WTC11 (cell line): ENCODE results near the gene PRKAR1B. TPM values are rescaled to one million over a fixed set of nuclear protein-coding genes. Genes with fewer than 3 reads are reported as not detected.

Experiments used
- ATAC-seq: fragments of 200-7000 bp; cut with Tn5 transposase; 2 replicates; pipeline ENCODE4 v1.10.0; 2021; ENCODE audit warnings: mild to moderate bottlenecking, moderate library complexity
- CTCF ChIA-PET: fragments of 300-600 bp; sonication (Branson Sonifier 250); formaldehyde crosslinking; loops from one replicate; lab custom pipeline; 2021; ENCODE audit warnings: antibody characterized with exemption; lab: Charles Lee
- POLR2A ChIA-PET: fragments of 350-600 bp; sonication (Branson Sonifier 250); formaldehyde crosslinking; loops from one replicate; lab custom pipeline; 2021; ENCODE audit warnings: antibody characterized with exemption; lab: Charles Lee
- DNase-seq: peaks from one replicate; pipeline ENCODE4 v3.0.0; 2021; ENCODE audit warnings: low spot score
- H3K27ac Mint-ChIP-seq: 2 replicates; pipeline ENCODE4 v1.8.0; 2021; ENCODE audit warnings: mixed read lengths
- H3K27me3 Mint-ChIP-seq: 2 replicates; pipeline ENCODE4 v1.8.0; 2021; ENCODE audit warnings: low read depth, mild to moderate bottlenecking, moderate library complexity, mixed read lengths
- H3K36me3 Mint-ChIP-seq: 2 replicates; pipeline ENCODE4 v1.8.0; 2021; ENCODE audit warnings: mixed read lengths
- H3K4me1 Mint-ChIP-seq: 2 replicates; pipeline ENCODE4 v1.8.0; 2022; ENCODE audit warnings: mixed read lengths
- H3K4me3 Mint-ChIP-seq: 2 replicates; pipeline ENCODE4 v1.8.0; 2021; ENCODE audit warnings: mild to moderate bottlenecking, moderate library complexity, mixed read lengths
- H3K9me3 Mint-ChIP-seq: 2 replicates; pipeline ENCODE4 v1.8.0; 2021; ENCODE audit warnings: mixed read lengths
- AFF4 ChIP-seq: sonication (generic); formaldehyde crosslinking; IDR thresholded peaks from 2 replicates; pipeline ENCODE4 v1.8.1; 2023; ENCODE audit warnings: mild to moderate bottlenecking, missing genetic modification reagents, borderline replicate concordance
- CBFB ChIP-seq: sonication (generic); formaldehyde crosslinking; IDR thresholded peaks from 2 replicates; pipeline ENCODE4 v1.8.1; 2022; ENCODE audit warnings: mild to moderate bottlenecking, low read depth, missing genetic modification reagents
- CREB1 ChIP-seq: sonication (generic); formaldehyde crosslinking; IDR thresholded peaks from 2 replicates; pipeline ENCODE4 v1.8.0; 2023; ENCODE audit warnings: mild to moderate bottlenecking, missing genetic modification reagents
- EMX1 ChIP-seq: fragments of 250-450 bp; sonication (Bioruptor Pico); IDR thresholded peaks from 2 replicates; pipeline ENCODE4 v1.8.0; 2021; ENCODE audit warnings: mild to moderate bottlenecking
- ETV6 ChIP-seq: sonication (generic); formaldehyde crosslinking; IDR thresholded peaks from 2 replicates; pipeline ENCODE4 v1.8.1; 2022; ENCODE audit warnings: mild to moderate bottlenecking, missing genetic modification reagents
- FOXP1 ChIP-seq: sonication (generic); formaldehyde crosslinking; IDR thresholded peaks from 2 replicates; pipeline ENCODE4 v1.8.0; 2022; ENCODE audit warnings: missing genetic modification reagents, mild to moderate bottlenecking, moderate library complexity, borderline replicate concordance
- HMGA2 ChIP-seq: fragments of 250-450 bp; sonication (Bioruptor Pico); IDR thresholded peaks from 2 replicates; pipeline ENCODE4 v1.4.0; 2021; ENCODE audit warnings: mild to moderate bottlenecking, moderate library complexity
- JUN ChIP-seq: sonication (generic); formaldehyde crosslinking; IDR thresholded peaks from 2 replicates; pipeline ENCODE4 v1.8.0; 2023; ENCODE audit warnings: mild to moderate bottlenecking, missing genetic modification reagents
- KAT7 ChIP-seq: sonication (generic); formaldehyde crosslinking; IDR thresholded peaks from 2 replicates; pipeline ENCODE4 v1.8.1; 2023; ENCODE audit warnings: missing genetic modification reagents, mild to moderate bottlenecking, borderline replicate concordance
- MYBL2 ChIP-seq: sonication (generic); formaldehyde crosslinking; IDR thresholded peaks from 2 replicates; pipeline ENCODE4 v1.8.1; 2023; ENCODE audit warnings: mild to moderate bottlenecking, moderate library complexity, missing genetic modification reagents
- NFATC4 ChIP-seq: fragments of 250-450 bp; sonication (Bioruptor Pico); IDR thresholded peaks from 2 replicates; pipeline ENCODE4 v1.9.0; 2021; ENCODE audit warnings: mild to moderate bottlenecking
- NFYB ChIP-seq: sonication (generic); formaldehyde crosslinking; conservative IDR thresholded peaks from 2 replicates; pipeline ENCODE4 v1.8.0; 2022; ENCODE audit warnings: low read depth, missing genetic modification reagents
- NR1H2 ChIP-seq: sonication (generic); formaldehyde crosslinking; IDR thresholded peaks from 2 replicates; pipeline ENCODE4 v1.9.0; 2021; ENCODE audit warnings: mild to moderate bottlenecking, moderate library complexity, missing genetic modification reagents
- NR2C2 ChIP-seq: sonication (generic); formaldehyde crosslinking; IDR thresholded peaks from 2 replicates; pipeline ENCODE4 v1.8.0; 2022; ENCODE audit warnings: mild to moderate bottlenecking, missing genetic modification reagents
- PRDM15 ChIP-seq: sonication (generic); formaldehyde crosslinking; IDR thresholded peaks from 2 replicates; pipeline ENCODE4 v1.8.0; 2022; ENCODE audit warnings: missing genetic modification reagents
- STAT6 ChIP-seq: sonication (generic); formaldehyde crosslinking; conservative IDR thresholded peaks from 2 replicates; pipeline ENCODE4 v1.8.1; 2023; ENCODE audit warnings: mild to moderate bottlenecking, low read depth, missing genetic modification reagents, moderate library complexity
- TEAD4 ChIP-seq: sonication (generic); formaldehyde crosslinking; IDR thresholded peaks from 2 replicates; pipeline ENCODE4 v1.8.0; 2022; ENCODE audit warnings: mild to moderate bottlenecking, missing genetic modification reagents
- ZBTB21 ChIP-seq: sonication (generic); formaldehyde crosslinking; IDR thresholded peaks from 2 replicates; pipeline ENCODE4 v1.8.1; 2023; ENCODE audit warnings: mild to moderate bottlenecking, missing genetic modification reagents, borderline replicate concordance
- ZNF396 ChIP-seq: fragments of 250-450 bp; sonication (Bioruptor Pico); IDR thresholded peaks from 2 replicates; pipeline ENCODE4 v1.8.0; 2021; ENCODE audit warnings: mild to moderate bottlenecking, moderate library complexity, borderline replicate concordance
- total RNA-seq: library from RNA; stranded (reverse); gene quantifications from 3 replicates; pipeline ENCODE4 v1.2.3, GENCODE V29; 2021
- TF ChIP-seq, protein P1 (sequence below): sonication (generic); formaldehyde crosslinking; IDR thresholded peaks from 2 replicates; pipeline ENCODE4 v1.8.0; 2022; ENCODE audit warnings: mild to moderate bottlenecking, missing genetic modification reagents
- TF ChIP-seq, protein P2 (sequence below): sonication (generic); formaldehyde crosslinking; IDR thresholded peaks from 2 replicates; pipeline ENCODE4 v1.8.0; 2023; ENCODE audit warnings: mild to moderate bottlenecking, missing genetic modification reagents

Gene PRKAR1B
- total RNA-seq, 1 experiment from 2014 or later, result 43.6 TPM

- peaks cover 21% of the 10 kb centered on the region for H3K9me3 Mint-ChIP-seq
- peaks cover 28% of the 10 kb centered on the region for H3K36me3 Mint-ChIP-seq
- CTCF ChIA-PET, result no interaction called here
- H3K4me1 Mint-ChIP-seq, result peaks cover 12% of the 10 kb centered on the region
- no peak overlapping the region for H3K4me3 Mint-ChIP-seq
- POLR2A ChIA-PET, result no interaction called here
- ATAC-seq (no peak), DNase-seq (no peak)
- H3K27me3 Mint-ChIP-seq, result no peaks in the 10 kb centered on the region
- H3K27ac Mint-ChIP-seq, result peak overlapping the region; percentile 52
- TF ChIP-seq CREB1 (CRISPR knock-in tag), result no peak
- TF ChIP-seq NR1H2 (CRISPR knock-in tag), result no peak
- TF ChIP-seq EMX1, result no peak
- no peak for TF ChIP-seq KAT7 (CRISPR knock-in tag)
- TF ChIP-seq MYBL2, result no peak
- TF ChIP-seq STAT6, result no peak
- no peak for TF ChIP-seq HMGA2
- TF ChIP-seq, protein P1, sequence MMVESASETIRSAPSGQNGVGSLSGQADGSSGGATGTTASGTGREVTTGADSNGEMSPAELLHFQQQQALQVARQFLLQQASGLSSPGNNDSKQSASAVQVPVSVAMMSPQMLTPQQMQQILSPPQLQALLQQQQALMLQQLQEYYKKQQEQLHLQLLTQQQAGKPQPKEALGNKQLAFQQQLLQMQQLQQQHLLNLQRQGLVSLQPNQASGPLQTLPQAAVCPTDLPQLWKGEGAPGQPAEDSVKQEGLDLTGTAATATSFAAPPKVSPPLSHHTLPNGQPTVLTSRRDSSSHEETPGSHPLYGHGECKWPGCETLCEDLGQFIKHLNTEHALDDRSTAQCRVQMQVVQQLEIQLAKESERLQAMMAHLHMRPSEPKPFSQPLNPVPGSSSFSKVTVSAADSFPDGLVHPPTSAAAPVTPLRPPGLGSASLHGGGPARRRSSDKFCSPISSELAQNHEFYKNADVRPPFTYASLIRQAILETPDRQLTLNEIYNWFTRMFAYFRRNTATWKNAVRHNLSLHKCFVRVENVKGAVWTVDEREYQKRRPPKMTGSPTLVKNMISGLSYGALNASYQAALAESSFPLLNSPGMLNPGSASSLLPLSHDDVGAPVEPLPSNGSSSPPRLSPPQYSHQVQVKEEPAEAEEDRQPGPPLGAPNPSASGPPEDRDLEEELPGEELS (CRISPR knock-in tag), result no peak
- TF ChIP-seq FOXP1 (CRISPR knock-in tag), result no peak
- TF ChIP-seq PRDM15 (CRISPR knock-in tag), result no peak
- no peak for TF ChIP-seq ZNF396
- no peak for TF ChIP-seq ZBTB21 (CRISPR knock-in tag)
- no peak for TF ChIP-seq JUN (CRISPR knock-in tag)
- no peak for TF ChIP-seq CBFB (CRISPR knock-in tag)
- no peak for TF ChIP-seq NFATC4
- TF ChIP-seq TEAD4, result no peak
- TF ChIP-seq ETV6, result no peak
- no peak for TF ChIP-seq NR2C2 (CRISPR knock-in tag)
Measured at GRCh38 chr7:716636-717035, 10.4 kb downstream of the PRKAR1B start.

DNA sequence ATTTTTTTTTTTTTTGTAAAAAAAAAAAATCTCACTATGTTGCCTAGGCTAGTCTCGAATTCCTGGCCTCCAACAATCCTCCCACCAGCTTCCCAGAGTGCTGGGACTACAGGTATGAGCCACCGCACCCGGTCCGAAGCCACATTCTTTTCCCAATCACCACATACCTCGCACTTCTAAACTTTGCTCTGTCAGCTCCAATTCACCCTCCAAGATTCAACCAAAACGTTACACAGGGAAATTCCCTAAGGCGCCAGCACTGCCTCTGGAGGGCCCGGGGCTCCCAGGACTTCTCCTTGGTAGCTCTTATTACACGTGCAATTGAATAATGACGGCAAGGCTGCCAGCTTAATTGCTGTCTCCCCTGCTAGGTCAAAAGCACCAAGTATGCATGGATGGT, 10.9 kb downstream of the PRKAR1B start:
- H3K4me1 Mint-ChIP-seq, result peaks cover 15% of the 10 kb centered on the region
- no peak for DNase-seq
- POLR2A ChIA-PET, result no interaction called here
- peak overlapping the region; percentile 52; the same call in 1 of the 2 replicates for H3K27ac Mint-ChIP-seq
- no peaks in the 10 kb centered on the region for H3K27me3 Mint-ChIP-seq
- H3K36me3 Mint-ChIP-seq, result peaks cover 25% of the 10 kb centered on the region
- ATAC-seq, result no peak
- H3K4me3 Mint-ChIP-seq, result no peak overlapping the region
- CTCF ChIA-PET, result no interaction called here
- H3K9me3 Mint-ChIP-seq, result peaks cover 19% of the 10 kb centered on the region
- no peak for TF ChIP-seq AFF4 (CRISPR knock-in tag)
- TF ChIP-seq NFYB (CRISPR knock-in tag), result no peak
- TF ChIP-seq, protein P1 (CRISPR knock-in tag), result no peak
- TF ChIP-seq, protein P2, sequence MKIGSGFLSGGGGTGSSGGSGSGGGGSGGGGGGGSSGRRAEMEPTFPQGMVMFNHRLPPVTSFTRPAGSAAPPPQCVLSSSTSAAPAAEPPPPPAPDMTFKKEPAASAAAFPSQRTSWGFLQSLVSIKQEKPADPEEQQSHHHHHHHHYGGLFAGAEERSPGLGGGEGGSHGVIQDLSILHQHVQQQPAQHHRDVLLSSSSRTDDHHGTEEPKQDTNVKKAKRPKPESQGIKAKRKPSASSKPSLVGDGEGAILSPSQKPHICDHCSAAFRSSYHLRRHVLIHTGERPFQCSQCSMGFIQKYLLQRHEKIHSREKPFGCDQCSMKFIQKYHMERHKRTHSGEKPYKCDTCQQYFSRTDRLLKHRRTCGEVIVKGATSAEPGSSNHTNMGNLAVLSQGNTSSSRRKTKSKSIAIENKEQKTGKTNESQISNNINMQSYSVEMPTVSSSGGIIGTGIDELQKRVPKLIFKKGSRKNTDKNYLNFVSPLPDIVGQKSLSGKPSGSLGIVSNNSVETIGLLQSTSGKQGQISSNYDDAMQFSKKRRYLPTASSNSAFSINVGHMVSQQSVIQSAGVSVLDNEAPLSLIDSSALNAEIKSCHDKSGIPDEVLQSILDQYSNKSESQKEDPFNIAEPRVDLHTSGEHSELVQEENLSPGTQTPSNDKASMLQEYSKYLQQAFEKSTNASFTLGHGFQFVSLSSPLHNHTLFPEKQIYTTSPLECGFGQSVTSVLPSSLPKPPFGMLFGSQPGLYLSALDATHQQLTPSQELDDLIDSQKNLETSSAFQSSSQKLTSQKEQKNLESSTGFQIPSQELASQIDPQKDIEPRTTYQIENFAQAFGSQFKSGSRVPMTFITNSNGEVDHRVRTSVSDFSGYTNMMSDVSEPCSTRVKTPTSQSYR (CRISPR knock-in tag), result no peak
